Left renal cortex interstitium (tissue), 4 donors: ENCODE results near the gene ARGLU1. TPM values are rescaled to one million over a fixed set of nuclear protein-coding genes. Genes with fewer than 3 reads are reported as not detected.
"Not testable (repeated sequence)": the region's sequence is repeated elsewhere in the genome, so short reads cannot be mapped to it uniquely, and the experiment has no call there.

Source experiments
- DNase-seq, 4 donors: peaks; one replicate each; pipeline ENCODE4 v3.0.0-alpha.2; 2013; ENCODE audit warnings: low read depth in 4 of 4, low spot score in 2 of 4, missing footprints in 1 of 4
- polyA plus RNA-seq, 4 donors: library from polyadenylated mRNA; unstranded; fragments of 120-200 nt; gene quantifications; one replicate each; pipeline ENCODE4 v1.2.1, GENCODE V29; 2013; ENCODE audit not compliant: insufficient read length in 4 of 4

Gene ARGLU1, protein sequence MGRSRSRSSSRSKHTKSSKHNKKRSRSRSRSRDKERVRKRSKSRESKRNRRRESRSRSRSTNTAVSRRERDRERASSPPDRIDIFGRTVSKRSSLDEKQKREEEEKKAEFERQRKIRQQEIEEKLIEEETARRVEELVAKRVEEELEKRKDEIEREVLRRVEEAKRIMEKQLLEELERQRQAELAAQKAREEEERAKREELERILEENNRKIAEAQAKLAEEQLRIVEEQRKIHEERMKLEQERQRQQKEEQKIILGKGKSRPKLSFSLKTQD
- polyA plus RNA-seq: 100 to 1,000 TPM; 265 to 465 (median 351) TPM

- peak; percentile 83 to 92 (median 90) for DNase-seq
These were observed at the start of gene ARGLU1 for GRCh38 chr13:106567474-106568298. Gene ARGLU1 (minus strand): TSS chr13:106568137. CDS start chr13:106567919, 218 bp downstream.

DNA sequence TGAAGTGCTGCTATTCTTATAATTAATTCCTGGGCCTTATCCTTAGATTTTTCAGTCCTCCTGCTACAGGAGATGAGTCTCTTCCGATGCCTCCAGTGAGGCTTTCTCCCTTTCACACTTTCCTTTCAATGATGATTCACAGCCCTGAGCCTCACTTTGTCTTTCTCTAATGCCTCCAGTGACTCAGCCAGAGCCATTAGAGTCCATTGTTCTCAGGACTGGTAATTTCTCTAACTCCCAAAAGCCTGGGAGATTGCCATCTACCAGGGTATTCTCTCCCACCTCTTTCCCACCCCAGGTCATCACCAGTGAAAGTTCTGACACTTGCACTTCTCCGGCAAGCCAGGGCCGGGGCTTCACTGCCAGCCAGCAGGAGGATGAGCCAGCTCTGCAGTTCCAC lies 49.6 kb upstream of the ARGLU1 start:
- DNase-seq: no peak

- DNase-seq: no peak
These were observed 48.8 kb upstream of the ARGLU1 start for GRCh38 chr13:106616729-106617128.

DNA sequence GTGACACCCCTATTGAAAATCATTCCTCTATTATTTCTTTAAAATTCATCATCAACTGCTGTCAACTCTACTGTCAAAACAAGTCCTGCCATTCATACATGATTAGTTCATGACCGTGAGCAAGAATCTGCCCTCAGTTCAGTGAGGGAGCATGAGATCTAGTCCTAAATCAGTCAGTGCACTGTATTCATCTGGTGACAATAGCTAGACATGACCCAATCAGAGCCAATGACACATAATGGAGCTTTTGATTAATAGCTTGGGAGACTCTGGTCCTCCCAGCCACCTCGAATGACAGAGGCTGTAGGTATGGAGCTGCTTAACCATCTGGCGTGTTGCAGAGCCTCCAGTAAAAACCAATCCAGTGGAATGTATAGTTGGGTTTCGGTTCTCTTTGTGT lies 46.9 kb upstream of the ARGLU1 start:
- no peak for DNase-seq

DNA sequence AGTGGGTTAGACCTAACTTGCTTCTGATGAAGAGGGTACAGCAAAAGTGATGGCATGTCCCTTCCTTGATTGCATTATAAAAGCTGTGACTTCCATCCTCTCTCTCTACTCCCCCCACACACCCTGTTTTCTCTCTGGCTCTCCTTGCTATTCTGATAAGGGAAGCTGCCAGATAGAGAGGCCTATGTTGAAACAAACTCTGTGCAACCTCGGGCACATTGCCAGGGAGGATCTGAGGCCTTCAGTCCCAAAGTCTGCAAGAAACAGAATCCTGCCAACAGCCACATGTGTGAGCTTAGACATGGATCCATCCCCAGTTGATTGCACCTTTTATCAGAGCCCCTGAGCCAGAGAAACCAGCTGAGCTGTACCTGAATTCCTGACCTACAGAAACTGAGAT lies 44.8 kb upstream of the ARGLU1 start:
- no peak for DNase-seq

DNA sequence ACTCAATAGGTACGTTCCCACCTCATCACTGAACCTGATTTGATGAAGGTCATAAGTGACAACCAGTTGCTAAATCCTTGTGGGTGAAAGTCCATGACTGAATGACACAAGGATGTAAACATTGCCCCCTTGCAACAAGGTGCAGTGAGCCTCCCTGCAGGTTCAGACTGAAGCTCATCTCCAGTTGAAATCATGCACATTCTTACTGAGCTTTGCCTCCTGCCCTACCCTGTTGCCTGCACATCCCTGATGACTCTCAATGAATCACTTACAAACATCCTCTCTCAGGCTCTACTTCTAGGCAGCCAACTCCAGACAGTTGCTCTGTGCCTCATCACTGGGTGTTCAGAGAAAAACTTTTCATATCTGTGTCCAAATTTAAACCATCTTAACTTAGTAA lies 42.5 kb upstream of the ARGLU1 start:
- DNase-seq: no peak

- no peak for DNase-seq
These were observed 41.2 kb upstream of the ARGLU1 start for GRCh38 chr13:106609116-106609515.

DNA sequence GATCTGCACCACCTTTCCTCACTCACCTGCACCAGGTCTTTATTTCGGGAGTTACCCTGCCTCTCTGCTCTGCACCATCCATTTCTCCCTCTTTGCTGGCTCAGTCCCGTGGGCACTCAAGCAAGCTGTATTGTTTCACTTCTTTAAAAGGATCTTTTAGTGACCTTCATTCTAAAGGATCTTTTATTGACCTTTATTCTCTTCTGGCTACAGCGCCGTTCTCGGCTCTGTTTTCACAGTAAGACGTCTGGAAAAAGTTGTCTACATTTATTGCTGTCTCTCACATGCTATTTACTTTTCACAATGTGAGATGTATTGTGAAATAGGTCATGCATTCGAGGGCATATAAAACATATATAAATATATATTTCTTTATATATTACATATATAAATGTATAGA lies 35.6 kb upstream of the ARGLU1 start:
- no peak for DNase-seq

DNA sequence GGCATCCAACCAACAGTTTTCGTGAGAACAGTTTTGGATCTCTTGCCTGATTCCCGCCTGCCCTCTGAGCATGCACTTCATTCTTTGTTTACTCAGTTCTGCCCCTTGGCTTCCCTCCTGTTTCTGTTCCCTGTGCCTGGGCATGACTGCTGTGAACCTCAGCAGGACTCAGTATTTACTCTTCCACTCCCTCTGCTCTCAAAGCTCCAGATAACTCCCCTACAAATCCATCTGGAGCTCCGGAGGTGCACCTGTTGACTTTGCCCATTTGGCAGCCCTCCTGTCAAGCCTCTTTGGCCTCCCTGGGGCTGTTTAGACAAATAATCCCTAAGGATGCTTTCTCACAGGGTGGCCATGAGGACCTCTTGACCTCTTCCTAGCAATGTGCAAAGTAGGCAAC lies 34.2 kb upstream of the ARGLU1 start:
- no peak for DNase-seq

DNA sequence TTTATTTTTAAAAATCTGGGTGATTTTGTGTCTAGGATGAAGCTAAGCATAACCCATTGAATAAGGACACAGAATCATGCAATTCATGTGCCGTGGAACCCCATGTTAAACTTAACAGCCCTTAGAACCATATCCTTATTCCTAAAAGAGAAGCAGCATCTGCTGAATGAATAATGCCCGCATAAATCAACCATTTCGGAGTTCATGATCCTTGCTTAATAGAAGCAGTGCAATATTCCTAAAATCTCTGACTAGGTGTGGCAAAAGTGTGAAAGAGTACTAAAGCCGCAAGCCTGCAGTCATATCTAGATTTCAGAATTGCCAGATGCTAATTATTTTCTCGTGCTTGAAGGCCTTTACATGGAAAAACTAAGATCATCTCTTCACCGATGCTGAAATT lies 33.6 kb upstream of the ARGLU1 start:
- DNase-seq: no peak

GRCh38 chr13:106600798-106601135 lies 32.8 kb upstream of the ARGLU1 start:
- DNase-seq: not testable (repeated sequence)

- peak in 3 of 4 donors; percentile 44 to 76 (median 48) for DNase-seq
These were observed 32.2 kb upstream of the ARGLU1 start for GRCh38 chr13:106599875-106600797.

GRCh38 chr13:106597749-106598395 lies 29.9 kb upstream of the ARGLU1 start:
- DNase-seq: no peak

GRCh38 chr13:106597186-106597585 lies 29.2 kb upstream of the ARGLU1 start:
- no peak for DNase-seq

DNA sequence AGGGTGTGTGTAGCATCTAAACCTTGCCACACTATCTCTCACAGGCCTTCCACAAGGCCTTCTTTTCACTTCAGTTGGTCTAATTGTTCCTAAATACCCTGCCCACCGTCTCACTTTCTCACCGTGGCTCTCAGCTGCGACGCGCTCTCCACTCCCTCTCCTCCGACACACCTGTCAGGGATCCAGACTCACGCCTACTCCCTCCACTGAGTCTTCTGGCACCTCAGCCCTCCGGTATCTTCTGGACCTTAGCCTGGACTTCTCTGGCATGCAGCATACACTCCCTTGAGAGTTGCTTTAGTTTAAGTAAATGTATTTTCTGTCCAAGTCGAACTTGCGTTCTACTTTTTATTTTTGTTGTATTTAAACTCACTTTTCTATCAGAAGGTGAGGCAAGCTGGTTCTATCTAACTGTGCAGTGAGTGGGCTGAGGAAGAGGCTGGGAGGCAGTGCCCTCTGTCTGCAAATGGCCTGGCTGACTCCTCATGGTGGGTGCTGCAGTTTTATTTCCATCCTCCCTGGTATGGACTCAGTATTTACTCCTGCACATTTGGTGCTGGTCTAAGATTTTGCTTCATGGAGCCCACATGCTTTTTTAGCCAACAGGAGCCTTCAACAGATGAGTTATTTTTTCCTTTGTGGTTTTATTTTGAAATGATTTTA lies 28.5 kb upstream of the ARGLU1 start:
- DNase-seq: no peak

GRCh38 chr13:106595625-106596024 lies 27.7 kb upstream of the ARGLU1 start:
- DNase-seq: no peak

DNA sequence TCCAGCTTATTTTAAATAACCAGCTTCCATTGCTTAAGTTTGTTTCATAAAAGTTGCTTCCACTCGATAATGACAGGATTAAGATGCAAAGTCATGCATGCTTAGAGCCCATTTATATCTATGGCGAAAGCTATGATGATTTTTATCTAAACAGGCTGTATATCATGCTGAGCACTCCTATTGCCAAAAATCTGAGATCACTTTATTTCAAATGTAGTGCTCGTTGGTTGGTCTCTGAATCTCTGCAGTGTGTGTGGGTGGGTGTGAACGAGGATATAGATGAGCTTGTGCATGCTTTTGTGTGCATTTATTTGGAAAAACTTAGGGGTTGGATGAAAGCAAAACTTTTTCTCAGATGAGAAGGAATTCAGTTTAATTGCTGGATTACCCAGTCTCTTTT lies 27.0 kb upstream of the ARGLU1 start:
- no peak for DNase-seq

DNA sequence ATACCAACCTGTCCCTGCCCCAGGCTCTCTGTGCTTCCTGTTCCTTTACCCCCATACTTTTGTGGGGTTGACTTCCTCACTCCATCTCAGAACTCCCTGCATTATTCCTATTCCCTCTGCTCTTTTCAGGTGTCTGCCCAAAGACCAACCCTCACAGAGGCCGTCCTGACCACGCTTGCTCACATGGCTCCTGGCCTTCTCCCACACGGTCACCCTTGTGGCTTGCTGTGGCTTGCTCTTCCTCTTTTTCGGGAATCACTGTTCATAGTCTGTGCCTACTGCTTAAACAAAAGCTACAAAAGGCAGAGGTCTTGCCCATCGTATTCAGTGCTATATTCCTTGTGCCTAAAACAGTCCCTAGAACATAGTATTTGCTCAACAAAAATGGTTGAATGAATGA lies 25.2 kb upstream of the ARGLU1 start:
- DNase-seq: no peak

GRCh38 chr13:106591299-106591698 lies 23.4 kb upstream of the ARGLU1 start:
- DNase-seq: no peak

DNA sequence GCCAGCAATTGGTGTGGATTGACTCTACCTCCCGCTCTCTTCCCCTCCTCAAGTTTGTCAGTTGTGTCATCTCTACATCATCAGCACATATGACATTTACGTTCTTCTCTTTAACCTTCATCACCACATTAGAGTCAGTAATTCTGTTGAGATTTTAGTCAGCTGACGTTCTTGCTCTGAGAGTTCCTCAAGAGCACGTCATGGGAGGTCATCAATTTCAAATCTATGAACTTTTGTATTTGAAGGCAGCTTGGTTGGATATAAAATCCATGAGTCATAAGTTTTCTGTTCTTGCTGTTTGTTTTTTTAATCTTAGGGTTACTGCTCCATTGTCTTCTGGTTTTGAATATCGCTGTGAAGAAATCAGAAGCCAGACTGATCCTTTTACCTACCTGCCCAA lies 21.8 kb upstream of the ARGLU1 start:
- DNase-seq: no peak
